Embryonic facial prominence (tissue), 1 donor: ENCODE data around the gene DPH1.
"Not testable (repeated sequence)": the region's sequence is repeated elsewhere in the genome, so short reads cannot be mapped to it uniquely, and the experiment has no call there.

Source experiments
- DNase-seq: peaks from one replicate; pipeline ENCODE4 v3.0.0-alpha.2; 2016; ENCODE audit errors: extremely low spot score

DPH1 gene

DNA sequence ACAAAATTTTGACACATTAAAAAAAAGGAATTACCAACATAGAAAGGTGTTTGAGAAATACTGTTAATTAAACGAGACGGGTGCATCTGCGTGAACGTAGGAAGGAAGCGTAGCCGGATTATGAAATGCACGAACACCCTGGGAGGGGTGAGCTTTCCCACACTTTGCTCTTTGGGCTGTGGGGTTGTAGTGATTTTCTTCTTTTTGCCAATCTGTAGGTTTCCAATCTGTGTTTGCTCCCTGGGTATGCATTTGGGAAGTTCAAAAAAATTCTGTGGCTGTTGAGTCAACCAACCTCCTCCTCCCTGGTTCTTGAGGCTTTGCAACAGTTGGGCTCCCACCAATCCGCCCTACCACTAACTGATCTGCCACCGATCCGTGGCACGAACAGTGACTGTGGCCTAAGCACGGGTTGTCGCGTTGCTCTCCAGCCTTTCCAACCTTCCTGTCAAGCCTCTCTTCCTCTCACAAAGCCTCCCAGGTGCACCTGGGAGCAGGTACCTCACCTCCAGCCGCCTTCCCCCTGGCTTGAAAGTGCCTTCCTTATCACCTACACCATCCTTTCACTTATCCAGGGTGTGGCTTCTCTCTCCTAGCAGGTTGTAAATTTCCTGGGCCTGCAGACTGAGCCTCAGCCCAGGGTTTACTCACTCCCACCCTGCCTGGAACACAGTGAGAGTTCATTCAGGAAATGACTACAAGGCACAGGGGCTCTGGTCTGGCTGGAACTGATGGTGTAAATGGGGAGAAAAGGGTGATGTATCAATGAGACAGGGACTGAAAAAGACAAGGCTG, 21.4 kb upstream of the DPH1 start:
- no peak for DNase-seq

DNA sequence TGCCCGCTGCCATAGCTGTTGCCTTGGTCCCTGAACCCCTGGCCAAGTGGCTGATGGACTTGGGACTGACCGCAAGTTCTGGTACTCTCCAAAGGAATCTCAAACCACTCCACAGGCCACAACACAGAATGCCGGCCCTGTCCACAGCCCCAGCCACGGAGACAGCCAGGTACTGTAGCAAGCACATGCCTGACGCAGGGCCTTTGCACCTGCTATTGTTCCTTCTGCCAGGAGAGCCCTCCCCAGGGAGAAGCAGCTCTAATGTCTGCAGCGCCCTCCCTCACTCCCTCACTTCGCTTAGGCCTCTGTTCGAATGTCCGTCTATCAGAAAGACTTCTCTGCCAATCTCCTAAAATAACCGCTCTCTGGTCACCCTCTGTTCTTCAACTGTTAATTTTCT, 20.2 kb upstream of the DPH1 start:
- no peak for DNase-seq

DNA sequence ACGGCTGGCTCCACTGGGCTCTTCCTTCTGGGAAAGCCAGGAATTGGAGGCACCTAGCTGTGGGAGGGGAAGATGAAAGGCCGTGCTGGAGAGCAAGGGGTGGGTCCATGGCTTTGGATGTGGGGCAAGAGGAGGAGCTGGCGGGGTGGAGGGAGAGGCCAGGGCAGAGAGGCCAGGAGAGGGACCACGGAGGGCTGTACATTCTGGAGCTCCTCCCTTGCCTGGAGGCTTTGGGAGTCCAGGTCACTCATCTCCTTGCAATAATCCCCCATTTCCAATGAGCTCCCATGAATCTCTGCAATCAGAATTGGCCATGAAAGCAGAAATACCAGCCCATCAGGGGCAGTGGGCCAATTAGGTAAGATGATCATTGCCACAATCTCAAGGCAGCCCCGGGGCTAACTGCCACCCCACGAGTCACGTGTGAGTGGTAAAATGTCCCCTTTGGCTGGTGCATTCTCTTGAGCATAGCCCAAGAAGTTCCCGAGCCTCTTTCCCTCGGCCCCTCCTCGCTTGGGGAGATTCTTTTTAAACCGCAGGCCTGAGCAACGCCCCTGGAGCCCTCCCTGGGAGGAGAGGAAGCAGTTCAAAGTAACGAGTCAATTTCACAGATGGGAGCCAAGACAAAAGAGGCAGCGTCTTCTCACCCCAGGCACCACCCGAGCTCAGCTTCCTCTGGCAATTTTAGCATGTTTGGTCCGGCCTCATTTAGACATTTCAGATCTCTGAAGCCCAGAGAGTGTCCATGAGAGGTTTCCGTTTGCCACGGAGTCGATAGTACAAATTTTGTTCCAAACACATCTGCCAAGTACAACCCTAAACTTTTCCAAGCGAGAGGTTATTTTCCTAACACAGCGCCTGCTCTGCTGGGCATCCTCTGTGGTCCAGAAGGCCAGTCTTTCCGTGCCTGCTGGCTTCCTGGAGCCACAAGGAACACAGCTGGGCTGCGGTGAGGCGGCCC, 18.3 kb upstream of the DPH1 start:
- no peak for DNase-seq

DNA sequence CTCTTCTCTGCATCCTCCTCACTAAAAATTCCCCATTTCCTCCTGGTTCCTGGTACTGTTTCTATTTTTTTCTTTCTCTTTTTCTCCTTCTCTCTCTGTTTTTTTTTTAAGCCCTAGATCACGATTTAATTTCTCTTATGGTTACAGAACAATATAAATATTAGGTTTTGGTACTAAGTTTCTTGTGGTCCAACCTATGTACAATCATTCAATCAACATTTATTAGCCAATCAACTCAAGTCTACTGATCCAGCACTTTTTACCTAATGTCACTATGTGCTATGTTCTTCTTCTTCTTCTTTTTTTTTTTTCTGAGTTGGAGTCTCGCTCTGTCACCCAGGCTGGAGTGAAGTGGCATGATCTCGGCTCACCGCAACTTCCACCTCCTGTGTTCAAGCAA, 17.5 kb upstream of the DPH1 start:
- no peak for DNase-seq

DNA sequence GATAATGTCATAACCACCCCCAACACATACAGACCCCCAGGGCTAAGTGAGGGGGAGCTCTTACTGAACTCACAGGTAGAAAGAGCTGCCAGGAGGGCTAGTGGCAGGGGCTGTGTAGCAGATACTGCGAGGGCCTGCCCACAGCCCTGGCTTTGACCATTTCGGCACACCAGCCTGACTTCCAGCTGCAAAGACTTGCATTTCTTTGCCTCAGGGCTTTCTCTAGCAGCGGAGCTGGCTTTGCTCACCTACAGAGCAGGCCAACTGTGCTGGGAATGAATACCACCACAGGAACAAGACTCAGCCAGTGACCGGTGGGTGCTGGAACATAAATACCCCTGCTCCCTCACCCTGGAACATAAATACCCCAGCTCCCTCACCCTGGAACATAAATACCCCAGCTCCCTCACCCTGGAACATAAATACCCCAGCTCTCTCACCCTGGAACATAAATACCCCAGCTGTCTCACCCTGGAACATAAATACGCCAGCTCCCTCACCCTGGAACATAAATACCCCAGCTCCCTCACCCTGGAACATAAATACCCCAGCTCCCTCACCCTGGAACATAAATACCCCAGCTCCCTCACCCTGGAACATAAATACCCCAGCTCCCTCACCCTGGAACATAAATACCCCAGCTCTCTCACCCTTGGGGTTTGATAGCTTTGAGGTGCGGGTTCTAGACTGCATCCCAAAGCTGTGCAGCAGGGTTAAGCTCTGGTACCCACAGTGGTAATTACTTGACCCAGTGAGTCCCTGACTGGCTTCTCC, 16.5 kb upstream of the DPH1 start:
- not testable (repeated sequence) for DNase-seq

DNA sequence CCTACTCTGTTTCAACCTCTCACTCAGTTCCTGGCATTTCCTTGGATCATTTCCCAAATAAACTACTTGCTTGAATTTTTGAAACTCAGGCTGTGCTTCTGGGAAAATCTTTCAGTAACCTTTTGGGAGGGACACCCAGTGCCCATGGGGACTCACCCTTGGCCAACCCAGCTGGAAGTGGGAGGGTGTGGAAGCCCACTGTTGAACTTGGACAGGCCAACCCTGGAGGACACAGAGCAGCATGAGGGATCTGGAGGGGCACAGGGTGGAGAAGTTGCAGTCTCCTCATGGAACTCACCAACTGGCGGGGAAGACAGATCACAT, 16.0 kb upstream of the DPH1 start:
- no peak for DNase-seq

DNA sequence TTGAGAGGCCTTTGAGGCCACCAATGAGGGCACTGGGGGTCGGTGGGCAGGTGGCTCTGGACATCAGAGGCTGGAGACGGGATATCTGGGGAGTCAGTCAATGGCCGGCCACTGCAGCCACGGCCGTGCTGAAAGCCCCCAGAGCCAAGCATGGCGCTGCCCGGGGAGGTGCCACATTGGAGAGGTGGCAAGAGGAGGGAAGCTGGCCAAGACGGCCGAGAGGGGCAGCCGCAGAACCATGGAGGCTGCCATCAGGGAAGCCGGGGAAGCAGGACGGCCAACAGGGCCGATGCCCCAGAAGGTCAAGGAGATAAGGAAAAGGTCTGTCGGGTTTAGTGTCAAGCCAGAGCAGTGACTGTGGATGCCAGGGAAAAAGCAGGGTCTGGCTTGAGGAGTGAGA, 14.6 kb upstream of the DPH1 start:
- DNase-seq: no peak

DNA sequence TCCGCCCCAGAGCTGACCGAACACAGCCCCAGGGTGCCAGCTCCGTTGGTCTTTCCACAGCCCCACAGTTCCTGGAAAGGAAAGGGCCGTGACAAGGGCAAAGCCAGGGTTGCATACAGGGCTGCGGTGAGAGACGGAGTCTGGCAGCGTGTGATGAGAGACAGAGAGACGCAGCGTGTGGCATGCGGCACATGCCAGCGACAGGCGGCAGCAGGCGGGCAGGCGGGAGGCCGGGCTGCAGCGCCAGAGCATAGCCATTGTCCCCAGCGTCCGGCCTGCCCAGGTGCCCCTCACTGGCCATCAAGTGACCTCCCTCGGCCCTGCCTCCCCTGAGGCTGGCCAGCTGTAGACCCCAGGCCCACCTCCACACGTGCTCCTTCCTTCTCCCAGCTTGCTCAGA, 13.5 kb upstream of the DPH1 start:
- DNase-seq: no peak

DNA sequence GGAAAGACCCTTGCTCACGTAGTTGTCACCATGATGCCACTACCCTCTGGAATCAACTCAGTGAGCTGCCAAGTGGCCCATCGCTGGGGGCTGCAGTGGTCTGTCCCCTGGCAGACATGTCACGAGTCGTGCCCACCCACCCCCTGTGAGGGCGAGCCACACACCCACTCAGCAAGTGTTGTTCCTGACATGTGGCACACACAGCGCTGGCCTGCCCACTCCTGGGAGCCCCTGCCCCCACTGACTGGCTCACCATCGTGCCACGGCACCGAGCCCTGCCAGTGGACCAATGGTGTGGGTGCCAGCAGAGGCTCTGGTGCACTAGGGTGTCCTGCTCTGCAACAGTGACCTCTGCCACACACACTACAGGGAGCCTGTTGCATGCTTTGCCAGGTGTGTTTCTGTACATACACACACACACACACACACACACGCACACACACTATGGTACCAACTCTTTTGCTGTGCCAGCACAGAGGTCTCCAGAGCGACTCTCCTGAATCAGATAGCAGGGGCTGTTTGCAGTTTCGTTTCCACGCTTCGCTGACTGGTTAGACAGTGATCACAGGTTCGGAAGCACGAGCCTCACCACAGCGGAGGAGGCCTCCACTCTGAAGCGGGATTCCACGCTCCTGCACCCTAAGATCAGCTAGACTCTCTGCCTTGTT, 12.5 kb upstream of the DPH1 start:
- no peak for DNase-seq

DNA sequence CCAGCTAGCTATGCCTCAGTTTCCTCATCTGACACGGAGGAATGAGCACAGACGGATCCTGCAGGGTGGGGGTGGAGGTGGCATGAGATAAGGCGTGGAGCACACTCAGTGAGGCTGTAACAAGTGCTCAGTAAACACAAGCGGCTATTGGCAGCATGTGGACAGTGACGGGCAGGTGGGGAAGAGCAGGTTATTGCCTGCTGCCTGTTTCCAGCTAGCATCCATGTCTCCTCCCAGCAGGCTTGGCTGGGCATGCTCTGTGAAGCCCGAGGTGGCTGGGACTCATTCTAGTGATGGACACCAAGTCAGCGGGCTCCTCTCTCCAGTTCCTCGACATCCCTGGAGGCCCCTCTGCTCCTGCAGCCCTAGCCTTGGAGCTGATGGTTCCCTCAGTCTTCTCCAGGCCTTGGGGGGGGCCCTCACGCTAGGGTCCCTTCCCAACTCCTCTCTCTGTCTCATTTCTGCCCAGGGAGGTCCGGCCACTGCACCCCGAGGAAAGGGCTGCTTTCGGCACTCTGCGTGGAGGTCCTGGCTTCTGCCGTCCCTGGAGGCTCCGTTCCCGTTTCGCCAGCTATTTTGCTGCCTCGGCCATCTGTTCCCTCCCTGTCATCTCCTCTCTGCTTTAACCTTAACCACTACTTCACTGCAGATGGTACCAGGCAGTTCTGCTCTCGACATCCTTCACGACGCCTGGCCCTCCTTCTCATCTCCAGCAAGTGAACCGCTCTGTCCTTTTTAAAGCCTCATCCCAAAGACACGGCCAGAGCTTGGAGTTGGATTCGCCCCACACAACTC, 11.0 kb upstream of the DPH1 start:
- DNase-seq: no peak

DNA sequence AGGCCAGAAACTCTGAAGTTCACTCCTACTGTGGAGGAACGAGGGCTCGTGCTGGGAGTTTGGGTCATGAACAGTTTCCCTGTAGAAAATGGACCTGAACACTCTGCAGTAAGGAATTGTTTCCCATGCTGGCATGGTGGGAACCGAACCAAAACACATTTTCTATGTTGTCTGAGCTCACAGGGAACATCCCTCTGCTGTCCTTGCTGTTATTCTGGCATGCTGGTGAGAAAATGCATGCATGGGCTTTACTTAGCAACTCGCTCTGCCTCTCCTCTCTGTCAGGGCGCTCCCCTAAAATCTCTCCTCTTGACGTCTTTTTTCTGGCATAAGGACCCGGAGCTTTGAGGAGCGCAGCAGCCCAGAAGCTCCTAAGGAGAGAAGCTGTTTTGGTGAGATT, 10.2 kb upstream of the DPH1 start:
- no peak for DNase-seq

DNA sequence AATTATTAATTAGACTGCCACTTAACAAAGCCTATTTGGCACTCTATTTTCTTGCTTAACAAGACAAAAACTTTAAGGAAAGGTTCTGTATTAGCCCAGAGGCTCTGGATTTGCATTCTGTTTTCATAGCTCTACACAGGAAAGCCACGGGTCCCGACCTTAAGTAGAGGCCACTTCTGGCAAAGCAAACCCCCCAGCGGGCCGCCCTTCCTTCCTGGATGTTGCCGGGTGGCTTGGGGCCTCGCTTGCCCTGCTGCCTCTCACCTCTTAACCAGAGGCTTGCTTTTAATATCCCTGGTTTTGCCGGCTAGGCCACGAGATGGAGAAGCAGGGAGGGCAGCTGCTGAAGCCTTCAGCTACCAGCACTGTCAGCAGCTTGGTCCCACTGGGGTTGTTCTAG, 9.2 kb upstream of the DPH1 start:
- no peak for DNase-seq

DNA sequence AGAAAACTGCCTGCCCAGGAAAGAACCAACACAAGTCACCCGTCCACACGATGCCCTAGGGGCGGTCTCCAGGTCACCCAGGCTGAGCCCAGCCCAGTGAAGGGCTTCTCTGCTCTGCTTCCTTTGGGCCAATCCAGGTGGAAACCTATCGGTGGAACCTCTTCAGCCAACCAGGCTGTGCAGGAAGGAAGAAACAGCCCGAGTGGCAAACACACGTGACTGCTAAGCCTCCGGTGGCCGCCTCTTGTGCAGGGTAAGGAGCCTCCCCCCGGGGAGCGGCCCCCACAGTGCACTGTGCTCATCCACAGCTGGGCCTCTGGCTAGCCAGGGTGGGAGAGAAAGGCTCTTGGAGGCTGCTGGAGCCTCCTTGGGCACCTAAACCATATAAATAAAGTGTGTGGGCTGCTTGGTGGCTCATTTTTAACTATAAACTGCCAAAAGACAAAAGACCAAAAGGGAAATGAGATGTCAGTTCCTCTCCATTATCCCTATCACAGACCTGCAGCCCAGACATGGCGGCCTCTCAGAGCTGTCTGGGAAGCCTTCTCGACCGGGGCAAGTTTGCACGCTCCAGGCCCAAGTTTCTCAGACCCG, 7.2 kb upstream of the DPH1 start:
- DNase-seq: no peak

DNA sequence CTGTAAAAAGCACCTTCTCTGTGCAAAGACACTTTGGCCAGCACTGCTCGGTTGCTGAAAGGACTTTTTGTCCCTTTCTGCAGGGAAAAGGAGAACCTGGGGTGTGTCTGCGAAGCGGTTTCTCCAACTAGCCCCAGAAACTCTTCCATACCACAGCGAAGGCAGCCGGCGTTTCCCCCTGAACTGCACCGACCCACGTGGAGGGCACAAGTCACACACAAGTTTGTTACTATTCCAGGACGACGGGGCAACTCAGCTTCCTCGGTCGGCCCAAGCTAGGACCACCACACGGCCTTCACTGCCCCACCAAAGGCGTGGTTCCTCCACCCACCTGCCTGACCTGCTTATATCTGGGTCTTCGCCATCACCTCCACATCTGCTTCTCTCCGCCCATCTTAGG, 6.7 kb upstream of the DPH1 start:
- DNase-seq: no peak

DNA sequence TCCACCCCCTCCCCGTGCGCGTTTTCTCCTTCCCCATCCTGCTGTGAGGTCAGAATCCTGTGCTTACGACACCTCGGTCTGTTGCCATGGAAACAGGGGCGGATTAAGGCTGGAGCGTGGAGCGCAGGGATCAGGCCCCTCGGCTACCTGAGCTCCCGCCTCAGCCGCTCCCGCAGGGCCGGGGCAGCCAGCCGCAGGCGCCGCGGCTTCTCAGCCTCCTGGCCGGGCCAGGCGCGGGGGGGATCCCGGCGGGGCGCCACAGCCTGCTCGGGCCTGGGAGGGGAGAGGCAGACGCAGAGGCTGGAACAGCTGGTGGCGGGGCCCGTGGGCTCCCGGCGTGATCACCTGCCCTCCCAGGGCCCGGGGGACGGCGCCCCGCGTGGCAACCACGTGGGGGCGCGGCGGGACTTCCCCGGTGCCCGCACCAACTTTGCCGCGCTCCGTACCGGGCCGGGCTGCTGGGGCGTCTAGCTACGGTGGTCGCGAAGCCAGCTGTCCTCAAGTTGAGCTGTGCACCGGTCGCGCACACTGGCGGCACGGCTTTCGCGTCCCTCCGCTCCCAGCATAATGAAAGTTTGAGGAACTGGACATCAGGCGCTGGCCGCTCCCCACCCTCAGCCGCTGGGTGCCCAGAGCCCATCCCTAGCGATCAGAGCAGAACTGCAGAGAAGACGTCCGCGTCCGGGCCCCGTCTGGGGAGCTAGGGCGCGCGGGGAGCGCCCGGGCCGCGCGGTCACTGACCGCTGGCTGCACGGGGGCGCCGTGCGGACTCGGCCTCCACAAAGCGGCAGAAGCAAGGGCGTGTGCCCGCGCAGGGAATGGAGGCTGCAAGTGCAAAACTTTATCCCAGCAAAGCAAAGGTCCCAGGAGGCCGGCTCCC, 6.0 kb upstream of the DPH1 start:
- DNase-seq: no peak

DNA sequence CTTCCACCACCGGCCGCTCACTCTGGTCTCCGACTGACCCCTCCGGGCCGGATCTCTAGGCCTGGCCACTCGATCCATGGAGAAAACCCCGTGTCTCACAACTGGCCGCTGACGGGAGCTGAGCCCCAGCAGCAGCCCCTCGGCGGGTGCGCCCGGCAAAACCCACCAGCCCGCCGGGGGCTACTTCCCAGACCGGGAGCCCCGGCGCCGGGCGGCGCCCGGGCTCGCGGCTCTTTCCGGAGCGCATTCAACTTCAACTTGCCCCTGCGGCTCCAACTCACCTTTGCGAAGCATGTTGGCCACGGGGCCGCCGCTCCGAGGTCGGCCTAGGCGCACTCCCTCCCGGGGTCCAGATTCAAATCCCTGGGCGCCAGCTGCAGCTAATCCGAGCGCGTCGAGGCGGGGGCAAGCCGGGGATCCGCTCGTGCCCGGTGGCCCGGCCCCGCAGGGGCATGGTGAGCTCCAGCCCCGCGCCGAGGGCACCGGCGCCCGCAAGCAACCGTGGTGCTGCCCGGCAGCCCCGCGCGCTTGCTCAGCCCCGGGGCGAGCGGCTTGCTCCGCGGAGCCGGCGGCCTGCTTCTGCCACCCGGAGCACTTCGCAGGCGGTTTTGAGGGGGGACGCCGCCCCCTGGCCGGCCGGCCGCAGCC, 5.3 kb upstream of the DPH1 start:
- no peak for DNase-seq

DNA sequence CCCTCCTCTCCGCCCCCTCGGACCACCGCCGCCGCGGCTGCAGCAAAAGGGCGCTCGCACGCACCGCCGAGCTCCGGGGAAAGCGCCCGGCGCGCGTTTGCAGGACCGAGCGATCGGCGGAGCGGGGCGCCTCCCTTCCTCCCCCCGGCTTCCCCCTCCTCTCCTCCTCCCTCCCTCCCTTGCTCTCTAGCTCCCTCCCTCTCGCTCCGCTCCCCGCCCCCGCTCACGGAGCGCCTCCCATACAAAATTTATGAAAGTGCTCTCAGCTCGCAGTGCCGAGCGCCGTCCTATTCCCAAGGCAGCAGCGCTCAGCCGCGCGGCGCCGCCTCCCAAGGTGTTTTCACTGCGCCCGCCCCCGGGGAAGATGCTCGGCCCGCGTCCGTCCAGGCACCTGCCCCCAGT, 4.7 kb upstream of the DPH1 start, which contains the start of gene RTN4RL1:
Gene RTN4RL1 (minus strand): TSS at position 115 of the 402 bp plus-strand sequence. CDS start 469 bp downstream, outside the sequence.
- DNase-seq: peak; percentile 41

DNA sequence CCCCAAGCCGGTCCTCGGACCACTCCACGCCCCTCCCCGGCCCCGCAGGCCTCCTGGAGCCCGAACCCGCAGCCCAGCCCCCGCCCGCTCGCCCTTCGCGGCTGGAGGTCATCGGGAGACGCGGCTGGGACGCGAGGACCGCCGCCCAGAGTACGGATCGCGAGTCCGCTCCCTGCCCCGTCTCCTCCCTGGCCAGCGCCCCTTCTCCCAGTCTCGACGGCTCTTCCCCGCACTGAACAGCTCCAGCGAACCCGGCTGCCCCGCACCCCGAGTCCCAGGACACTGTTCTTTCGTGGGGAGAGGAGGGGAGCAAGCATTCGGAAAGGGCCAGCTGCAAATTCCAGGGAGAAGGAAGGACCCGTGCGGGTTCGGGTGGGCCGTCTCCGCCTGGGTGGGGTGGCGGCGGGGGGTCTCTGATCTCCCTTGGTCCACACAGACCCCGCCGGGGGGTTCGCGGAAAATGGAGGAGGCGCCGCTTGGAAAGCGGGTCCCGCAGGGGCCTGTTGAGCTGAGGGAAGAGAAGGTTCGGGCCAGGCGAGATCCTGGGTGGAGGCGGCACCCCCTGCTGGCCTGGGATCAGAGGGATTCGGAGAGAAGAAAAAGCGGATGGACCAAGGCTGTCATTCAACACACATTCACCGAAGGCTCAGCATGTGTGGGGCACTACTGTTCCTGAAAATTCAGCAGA, 4.2 kb upstream of the DPH1 start:
- no peak for DNase-seq
